ENCODE measurements around the gene TBC1D2B. TPM values are rescaled to one million over a fixed set of nuclear protein-coding genes. Genes with fewer than 3 reads are reported as not detected.

TBC1D2B gene
- total and polyA plus RNA-seq, 2 of the 4 experiments (the other 2 are of a cell fraction) = 17.7 to 28.3 TPM

- H2BK5ac ChIP-seq (ENCODE audit: low read depth, low read length, poor library complexity, severe bottlenecking) = no peak overlapping the region
- WGBS, 2 experiments (ENCODE audit: extremely low coverage in 2 of 2, insufficient read length in 1 of 2) = 87% methylated on average over 8 of the region's 12 CpGs; no CpG with 5 or more reads in 1 of the 2 experiments
- no peak overlapping the region for H3K23ac ChIP-seq (ENCODE audit: low read depth, low read length)
- no peak overlapping the region for H4K5ac ChIP-seq (ENCODE audit: low read depth, low read length)
- ATAC-seq (ENCODE audit: low read depth) (no peak), DNase-seq (no peak)
- peak overlapping the region; percentile 29; the same call in 1 of the 2 replicates for H2AK5ac ChIP-seq (ENCODE audit: low read depth, low read length)
- H4K8ac ChIP-seq (ENCODE audit: low read depth in 2 of 2, low read length in 2 of 2) = no peak overlapping the region
- no peak overlapping the region for H3K27ac ChIP-seq (ENCODE audit: insufficient read depth, low read length)
- H2AFZ ChIP-seq (replicated peaks; ENCODE audit: low read length, poor library complexity) = no peak overlapping the region
- H4K20me1 ChIP-seq (ENCODE audit: insufficient read depth, low read length) = peaks cover 17% of the 10 kb centered on the region
- H2BK15ac ChIP-seq (ENCODE audit: low read depth, low read length) = no peak overlapping the region
- ChIA-PET CTCF (no interaction called here), POLR2A (ENCODE audit: unreplicated experiment) (no interaction called here)
- intact Hi-C loops (cut with micrococcal nuclease) (no loop called here), dilution Hi-C loops (cut with HindIII; ENCODE audit: low sequenced_read_pairs, unreplicated experiment) (no loop called here), in situ Hi-C loops (cut with MboI; ENCODE audit: low sequenced_read_pairs) (no loop called here)
- H2AK9ac ChIP-seq (replicated peaks; ENCODE audit: low read depth, low read length, poor library complexity) = no peak overlapping the region
- no peaks in the 10 kb centered on the region for H3K9me3 ChIP-seq (ENCODE audit: control insufficient read depth, insufficient read depth, low read length)
- no peak overlapping the region for H3K56ac ChIP-seq (ENCODE audit: extremely low read depth, insufficient read depth, low read length)
- H3K9me1 ChIP-seq (ENCODE audit: insufficient read depth, low read length) = peaks cover 9% of the 10 kb centered on the region
- peaks cover 0 to 19% of the 10 kb centered on the region in 2 experiments; a peak in 1 of 4 replicates for H3K79me1 ChIP-seq (ENCODE audit: low read depth in 1 of 2, low read length in 2 of 2)
- H3K18ac ChIP-seq (ENCODE audit: low read depth, low read length) = no peak overlapping the region
- H2BK20ac ChIP-seq (ENCODE audit: low read depth, low read length) = no peak overlapping the region
- 0 out of 2 replicates have a peak, but pooled peaks cover 2% of the 10 kb centered on the region for H3K27me3 ChIP-seq (ENCODE audit: control insufficient read depth, insufficient read depth, low read length)
- no peak for TF ChIP-seq MAFK (IDR thresholded peaks at IDR 0.05; ENCODE audit: low read depth, low read length)
- no peak for TF ChIP-seq NFE2L2 (IDR thresholded peaks at IDR 0.05; ENCODE audit: low read depth, low read length)
- no TSS peak for BruUV-seq (replicated peaks)
- no peak overlapping the region for H4K91ac ChIP-seq (ENCODE audit: insufficient read depth, low read depth, low read length)
- H3K36me3 ChIP-seq (ENCODE audit: control insufficient read depth, insufficient read depth, low read length) = no peaks in the 10 kb centered on the region; the same call in 1 of the 2 replicates
- H2BK120ac ChIP-seq (ENCODE audit: low read depth, low read length) = no peak overlapping the region
- no peak overlapping the region for H3K14ac ChIP-seq (replicated peaks; ENCODE audit: low read depth, low read length)
- H3K4me3 ChIP-seq (ENCODE audit: insufficient read depth, low read depth, low read length) = no peak overlapping the region
- peaks cover 30% of the 10 kb centered on the region for H3K4me1 ChIP-seq (ENCODE audit: control insufficient read depth, insufficient read depth, low read length)
- no peak overlapping the region for H3K9ac ChIP-seq (ENCODE audit: low read depth, low read length)
- no peak overlapping the region for H3K4me2 ChIP-seq (ENCODE audit: low read depth, low read length)
- no peak overlapping the region; the same call in 1 of the 2 replicates for H3K4ac ChIP-seq (ENCODE audit: low read depth, low read length)
Measured at GRCh38 chr15:77991029-77991406, 86.5 kb downstream of the TBC1D2B start.

Measured in IMR-90 (cell line).